Measurements from ENCODE around the gene ZSCAN30. TPM values are rescaled to one million over a fixed set of nuclear protein-coding genes. Genes with fewer than 3 reads are reported as not detected.

Gene ZSCAN30
- total and polyA plus RNA-seq, 4 donors: 22.7 to 40.3 (median 32.3) TPM

GRCh38 chr18:35244671-35245070 lies 45.4 kb downstream of the ZSCAN30 start:
- no peaks in the 10 kb centered on the region for H3K27me3 ChIP-seq (ENCODE audit: control insufficient read depth, insufficient read depth, low read length)
- 100% methylated on average over 1 of the region's 4 CpGs for WGBS (ENCODE audit: insufficient coverage)
- H3K27ac ChIP-seq (ENCODE audit: low read depth, low read length): no peak overlapping the region
- H3K36me3 ChIP-seq (ENCODE audit: control insufficient read depth, insufficient read depth, low read length): peaks cover 32% of the 10 kb centered on the region
- no peak for DNase-seq (ENCODE audit: low read depth in 4 of 6, low spot score in 6 of 6)
- peaks cover 5% of the 10 kb centered on the region for H3K4me1 ChIP-seq (ENCODE audit: control insufficient read depth, insufficient read depth, low read length)
- H3K9me3 ChIP-seq (ENCODE audit: control insufficient read depth, insufficient read depth, low read length): no peaks in the 10 kb centered on the region
- no peak overlapping the region for H3K4me3 ChIP-seq (ENCODE audit: low read depth, low read length)

GRCh38 chr18:35242426-35242825 lies 47.6 kb downstream of the ZSCAN30 start:
- no peak overlapping the region for H3K27ac ChIP-seq (ENCODE audit: low read depth, low read length)
- no peaks in the 10 kb centered on the region for H3K27me3 ChIP-seq (ENCODE audit: control insufficient read depth, insufficient read depth, low read length)
- DNase-seq (ENCODE audit: low read depth in 4 of 6, low spot score in 6 of 6): no peak
- H3K4me1 ChIP-seq (ENCODE audit: control insufficient read depth, insufficient read depth, low read length): peaks cover 5% of the 10 kb centered on the region
- H3K9me3 ChIP-seq (ENCODE audit: control insufficient read depth, insufficient read depth, low read length): no peaks in the 10 kb centered on the region
- peaks cover 22% of the 10 kb centered on the region for H3K36me3 ChIP-seq (ENCODE audit: control insufficient read depth, insufficient read depth, low read length)
- H3K4me3 ChIP-seq (ENCODE audit: low read depth, low read length): no peak overlapping the region
- 78% methylated on average over 6 of the region's 6 CpGs for WGBS (ENCODE audit: insufficient coverage)

- peak in 3 of 6 donors; percentile 8 to 33 (median 13) for DNase-seq (ENCODE audit: low read depth in 4 of 6, low spot score in 6 of 6)
- no CpG with 5 or more reads among the region's 5 CpGs for WGBS (ENCODE audit: insufficient coverage)
- peaks cover 15% of the 10 kb centered on the region for H3K36me3 ChIP-seq (ENCODE audit: control insufficient read depth, insufficient read depth, low read length)
- H3K4me3 ChIP-seq (ENCODE audit: low read depth, low read length): peak overlapping the region; percentile 94
- H3K27me3 ChIP-seq (ENCODE audit: control insufficient read depth, insufficient read depth, low read length): no peaks in the 10 kb centered on the region
- H3K9me3 ChIP-seq (ENCODE audit: control insufficient read depth, insufficient read depth, low read length): no peaks in the 10 kb centered on the region
- peak overlapping the region; percentile 95 for H3K27ac ChIP-seq (ENCODE audit: low read depth, low read length)
- peaks cover 5% of the 10 kb centered on the region for H3K4me1 ChIP-seq (ENCODE audit: control insufficient read depth, insufficient read depth, low read length)
Observed at GRCh38 chr18:35241448-35241804, 48.6 kb downstream of the ZSCAN30 start.

- DNase-seq (ENCODE audit: low read depth in 4 of 6, low spot score in 6 of 6): peak; percentile 87 to 99 (median 94)
- Histone ChIP-seq H3K4me3 (ENCODE audit: low read depth, low read length) (peak within 1 kb of the TSS; percentile 94), H3K27ac (ENCODE audit: low read depth, low read length) (peak within 1 kb of the TSS; percentile 95), H3K4me1 (ENCODE audit: control insufficient read depth, insufficient read depth, low read length) (peaks cover 5% of the 10 kb centered on the region), H3K27me3 (ENCODE audit: control insufficient read depth, insufficient read depth, low read length) (no peaks in the 10 kb centered on the region), H3K9me3 (ENCODE audit: control insufficient read depth, insufficient read depth, low read length) (no peaks in the 10 kb centered on the region), H3K36me3 (ENCODE audit: control insufficient read depth, insufficient read depth, low read length) (peaks cover 15% of the 10 kb centered on the region)
- under 1% methylated on average over 53 of the region's 60 CpGs for WGBS (ENCODE audit: insufficient coverage)
Observed at GRCh38 chr18:35240664-35241447, 49.2 kb downstream of the ZSCAN30 start, which contains the start of gene ZNF397. TSS of gene ZNF397 (plus strand) at chr18:35241034. CDS start at chr18:35242471, 1,437 bp downstream.

GRCh38 chr18:35239314-35239713 lies 50.7 kb downstream of the ZSCAN30 start:
- H3K4me1 ChIP-seq (ENCODE audit: control insufficient read depth, insufficient read depth, low read length): peaks cover 5% of the 10 kb centered on the region
- H3K9me3 ChIP-seq (ENCODE audit: control insufficient read depth, insufficient read depth, low read length): no peaks in the 10 kb centered on the region
- no peak overlapping the region for H3K27ac ChIP-seq (ENCODE audit: low read depth, low read length)
- DNase-seq (ENCODE audit: low read depth in 4 of 6, low spot score in 6 of 6): no peak
- no peaks in the 10 kb centered on the region for H3K27me3 ChIP-seq (ENCODE audit: control insufficient read depth, insufficient read depth, low read length)
- H3K36me3 ChIP-seq (ENCODE audit: control insufficient read depth, insufficient read depth, low read length): peaks cover 15% of the 10 kb centered on the region
- no CpG with 5 or more reads among the region's 1 CpG for WGBS (ENCODE audit: insufficient coverage)
- H3K4me3 ChIP-seq (ENCODE audit: low read depth, low read length): no peak overlapping the region

- no peaks in the 10 kb centered on the region for H3K36me3 ChIP-seq (ENCODE audit: control insufficient read depth, insufficient read depth, low read length)
- WGBS (ENCODE audit: insufficient coverage): no CpG with 5 or more reads among the region's 1 CpG
- DNase-seq (ENCODE audit: low read depth in 4 of 6, low spot score in 6 of 6): no peak
- no peaks in the 10 kb centered on the region for H3K9me3 ChIP-seq (ENCODE audit: control insufficient read depth, insufficient read depth, low read length)
- no peaks in the 10 kb centered on the region for H3K27me3 ChIP-seq (ENCODE audit: control insufficient read depth, insufficient read depth, low read length)
- H3K4me1 ChIP-seq (ENCODE audit: control insufficient read depth, insufficient read depth, low read length): no peaks in the 10 kb centered on the region
- H3K27ac ChIP-seq (ENCODE audit: low read depth, low read length): no peak overlapping the region
- no peak overlapping the region for H3K4me3 ChIP-seq (ENCODE audit: low read depth, low read length)
Observed at GRCh38 chr18:35236571-35237363, 53.3 kb downstream of the ZSCAN30 start.

- Histone ChIP-seq H3K4me3 (ENCODE audit: low read depth, low read length) (peak overlapping the region; percentile 24), H3K27ac (ENCODE audit: low read depth, low read length) (no peak overlapping the region), H3K36me3 (ENCODE audit: control insufficient read depth, insufficient read depth, low read length) (no peaks in the 10 kb centered on the region), H3K9me3 (ENCODE audit: control insufficient read depth, insufficient read depth, low read length) (no peaks in the 10 kb centered on the region), H3K4me1 (ENCODE audit: control insufficient read depth, insufficient read depth, low read length) (no peaks in the 10 kb centered on the region), H3K27me3 (ENCODE audit: control insufficient read depth, insufficient read depth, low read length) (no peaks in the 10 kb centered on the region)
- DNase-seq (ENCODE audit: low read depth in 4 of 6, low spot score in 6 of 6): peak; percentile 33 to 89 (median 54)
- WGBS (ENCODE audit: insufficient coverage): 0% methylated on average over 4 of the region's 6 CpGs
Observed at GRCh38 chr18:35231052-35231451, 59.0 kb downstream of the ZSCAN30 start.

GRCh38 chr18:35227254-35227653 lies 62.8 kb downstream of the ZSCAN30 start:
- Histone ChIP-seq H3K9me3 (ENCODE audit: control insufficient read depth, insufficient read depth, low read length) (no peaks in the 10 kb centered on the region), H3K27ac (ENCODE audit: low read depth, low read length) (no peak overlapping the region), H3K27me3 (ENCODE audit: control insufficient read depth, insufficient read depth, low read length) (no peaks in the 10 kb centered on the region), H3K4me3 (ENCODE audit: low read depth, low read length) (no peak overlapping the region), H3K4me1 (ENCODE audit: control insufficient read depth, insufficient read depth, low read length) (no peaks in the 10 kb centered on the region), H3K36me3 (ENCODE audit: control insufficient read depth, insufficient read depth, low read length) (no peaks in the 10 kb centered on the region)
- no peak for DNase-seq (ENCODE audit: low read depth in 4 of 6, low spot score in 6 of 6)
- 100% methylated on average over 1 of the region's 1 CpG for WGBS (ENCODE audit: insufficient coverage)

- DNase-seq (ENCODE audit: low read depth in 4 of 6, low spot score in 6 of 6): no peak
- Histone ChIP-seq H3K36me3 (ENCODE audit: control insufficient read depth, insufficient read depth, low read length) (no peaks in the 10 kb centered on the region), H3K4me3 (ENCODE audit: low read depth, low read length) (no peak overlapping the region), H3K4me1 (ENCODE audit: control insufficient read depth, insufficient read depth, low read length) (no peaks in the 10 kb centered on the region), H3K9me3 (ENCODE audit: control insufficient read depth, insufficient read depth, low read length) (no peaks in the 10 kb centered on the region), H3K27me3 (ENCODE audit: control insufficient read depth, insufficient read depth, low read length) (no peaks in the 10 kb centered on the region), H3K27ac (ENCODE audit: low read depth, low read length) (no peak overlapping the region)
- WGBS (ENCODE audit: insufficient coverage): no CpG with 5 or more reads among the region's 3 CpGs
Observed at GRCh38 chr18:35223797-35224196, 66.2 kb downstream of the ZSCAN30 start.

Measured in spinal cord (tissue), 10 donors.